Endodermal cell (in vitro differentiated cells): ENCODE measurements around the gene UHRF2. TPM values are rescaled to one million over a fixed set of nuclear protein-coding genes. Genes with fewer than 3 reads are reported as not detected.
"Not testable (repeated sequence)": the region's sequence is repeated elsewhere in the genome, so short reads cannot be mapped to it uniquely, and the experiment has no call there.

Source experiments
- DNase-seq: peaks from one replicate; pipeline ENCODE4 v3.0.0-alpha.2; 2017
- H3K27ac ChIP-seq: 2 replicates; pipeline ENCODE4 v1.5.1; 2013; ENCODE audit warnings: mild to moderate bottlenecking, low read depth, low read length, moderate library complexity
- H3K27me3 ChIP-seq: 2 replicates; pipeline ENCODE4 v1.6.1; 2013; ENCODE audit warnings: mild to moderate bottlenecking, low read length, moderate library complexity; ENCODE audit not compliant: insufficient read depth, control insufficient read depth, poor library complexity, severe bottlenecking
- H3K36me3 ChIP-seq: 2 replicates; pipeline ENCODE4 v1.7.0; 2013; ENCODE audit warnings: mild to moderate bottlenecking, low read length, moderate library complexity; ENCODE audit not compliant: control insufficient read depth, insufficient read depth
- H3K4me1 ChIP-seq: one replicate; pipeline ENCODE4 v1.7.0; 2013; ENCODE audit warnings: low read length; ENCODE audit not compliant: control insufficient read depth, insufficient read depth
- H3K4me3 ChIP-seq: 2 replicates; pipeline ENCODE4 v1.5.1; 2013; ENCODE audit warnings: mild to moderate bottlenecking, low read length, moderate library complexity
- H3K9ac ChIP-seq: 2 replicates; pipeline ENCODE4 v1.6.1; 2013; ENCODE audit warnings: mild to moderate bottlenecking, low read length, moderate library complexity; ENCODE audit not compliant: poor library complexity, severe bottlenecking; ENCODE audit errors: extremely low read depth
- H3K9me3 ChIP-seq: 2 replicates; pipeline ENCODE4 v1.6.1; 2013; ENCODE audit warnings: mild to moderate bottlenecking, low read length, moderate library complexity; ENCODE audit not compliant: control insufficient read depth
- H3K27ac Mint-ChIP-seq: 2 replicates; pipeline ENCODE4 v1.8.0; 2020; ENCODE audit warnings: mixed read lengths
- H3K27me3 Mint-ChIP-seq: 2 replicates; pipeline ENCODE4 v1.8.0; 2021; ENCODE audit warnings: mild to moderate bottlenecking, mixed read lengths; ENCODE audit not compliant: insufficient read depth
- H3K36me3 Mint-ChIP-seq: 2 replicates; pipeline ENCODE4 v1.8.0; 2020; ENCODE audit warnings: low read depth, mixed read lengths
- H3K4me1 Mint-ChIP-seq: 2 replicates; pipeline ENCODE4 v1.8.0; 2020; ENCODE audit warnings: mixed read lengths
- H3K4me3 Mint-ChIP-seq: 2 replicates; pipeline ENCODE4 v1.8.0; 2020; ENCODE audit warnings: mild to moderate bottlenecking, moderate library complexity, mixed read lengths
- H3K9me3 Mint-ChIP-seq: 2 replicates; pipeline ENCODE4 v1.8.0; 2020; ENCODE audit warnings: mild to moderate bottlenecking, mixed read lengths
- CTCF ChIP-seq: fragments of 200-600 bp; sonication (generic); conservative IDR thresholded peaks from 2 replicates; pipeline ENCODE4 v1.5.0; 2021; ENCODE audit warnings: antibody characterized with exemption, mild to moderate bottlenecking
- WGBS, 2 experiments: methylation state at CpG; one replicate each; pipeline versions ENCODE4 v1.1.5 to v1.1.7; 2013; ENCODE audit warnings: missing lambda C conversion rate in 2 of 2, mixed read lengths in 1 of 2; ENCODE audit not compliant: insufficient coverage in 1 of 2, insufficient read length in 1 of 2; 5-methylcytosine and 5-hydroxymethylcytosine counted together
- total RNA-seq, 2 donors: library from RNA; stranded (reverse); fragmentation: NEBNext Ultra II Directional in 1 of 2; extraction: Animal tissue kit (Norgen Biotek cat#: 25700) in 1 of 2; gene quantifications; 2 replicates in 1 of 2; 3 replicates in 1 of 2; pipeline ENCODE4 v1.2.1, GENCODE V29; 2021

UHRF2 gene
- total RNA-seq, 2 donors from 2014 or later = 69.4 to 83.2 TPM

DNA sequence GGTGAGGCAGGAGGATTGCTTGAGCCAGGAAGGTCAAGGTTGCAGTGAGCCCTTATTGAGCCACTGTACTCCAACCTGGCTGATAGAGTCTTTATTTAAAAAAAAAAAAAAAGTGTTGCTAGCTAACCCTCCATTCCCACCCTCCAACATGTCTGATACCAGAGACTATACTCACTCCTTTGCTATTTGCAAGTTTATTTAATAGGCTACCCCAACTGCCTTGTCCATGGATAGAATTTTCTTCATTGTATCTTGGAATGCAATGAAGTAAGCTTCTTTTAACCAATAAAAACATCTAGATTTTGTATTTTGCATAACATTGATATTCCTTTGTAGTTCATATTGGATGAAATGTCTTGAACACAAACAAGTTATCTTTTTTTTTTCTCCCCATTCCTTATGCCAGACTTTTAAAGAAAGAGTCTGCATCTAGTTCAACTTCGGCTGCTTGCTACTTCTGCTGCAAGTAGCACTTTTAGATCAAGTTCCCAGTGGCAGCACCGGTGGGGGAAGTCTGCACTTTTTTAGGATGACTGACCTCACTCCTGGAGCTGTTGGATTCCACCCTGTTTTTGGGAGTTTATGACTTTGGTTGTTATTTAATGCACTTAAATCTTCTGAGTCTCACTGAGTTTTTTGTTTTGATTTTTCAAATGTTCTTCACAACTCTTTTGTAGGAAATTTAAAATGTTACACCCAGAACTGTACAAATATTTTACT is 112.5 kb downstream of the UHRF2 start:
- no peaks in the 10 kb centered on the region for H3K9me3 ChIP-seq
- peaks cover 21% of the 10 kb centered on the region for H3K36me3 Mint-ChIP-seq
- H3K36me3 ChIP-seq = no peaks in the 10 kb centered on the region
- no peak overlapping the region for H3K4me3 ChIP-seq
- no peak overlapping the region for H3K4me3 Mint-ChIP-seq
- no peak overlapping the region for H3K27ac ChIP-seq
- H3K4me1 ChIP-seq = no peaks in the 10 kb centered on the region
- no peaks in the 10 kb centered on the region for H3K4me1 Mint-ChIP-seq
- peak overlapping the region; percentile 57 for H3K27ac Mint-ChIP-seq
- DNase-seq = no peak
- H3K27me3 Mint-ChIP-seq = no peaks in the 10 kb centered on the region
- WGBS, 2 experiments = 93% methylated on average over 2 of the region's 2 CpGs; no CpG with 5 or more reads in 1 of the 2 experiments
- H3K9ac ChIP-seq = no peak overlapping the region
- H3K9me3 Mint-ChIP-seq = peaks cover 10% of the 10 kb centered on the region
- no peaks in the 10 kb centered on the region for H3K27me3 ChIP-seq
- TF ChIP-seq CTCF = no peak

DNA sequence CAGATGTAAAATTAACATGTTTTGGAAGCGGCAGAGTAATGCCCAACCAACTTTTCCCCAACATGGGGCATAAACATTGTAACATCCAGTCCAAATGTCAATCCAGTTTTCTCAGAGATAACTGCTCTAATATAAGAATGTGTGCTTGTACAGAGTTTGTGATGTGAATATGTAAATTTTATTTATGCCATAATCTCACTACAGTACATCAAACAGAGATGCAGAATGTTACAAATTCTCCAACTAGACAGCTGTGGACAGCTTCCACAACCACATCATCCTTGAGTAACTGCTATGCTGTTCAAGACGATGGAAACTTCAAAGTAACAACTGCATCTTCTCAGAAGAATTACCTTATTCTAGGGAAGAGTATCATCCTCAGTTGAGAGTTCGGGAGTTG is 122.6 kb downstream of the UHRF2 start:
- 100% methylated on average over 3 of the region's 3 CpGs for WGBS, 2 experiments
- Mint-ChIP-seq H3K4me1 (peaks cover 5% of the 10 kb centered on the region), H3K9me3 (no peaks in the 10 kb centered on the region), H3K4me3 (no peak overlapping the region), H3K27ac (no peak overlapping the region), H3K27me3 (no peaks in the 10 kb centered on the region), H3K36me3 (peaks cover 18% of the 10 kb centered on the region)
- H3K27me3 ChIP-seq = no peaks in the 10 kb centered on the region
- H3K36me3 ChIP-seq = no peaks in the 10 kb centered on the region
- H3K9ac ChIP-seq = no peak overlapping the region
- no peak for TF ChIP-seq CTCF
- H3K27ac ChIP-seq = no peak overlapping the region
- no peaks in the 10 kb centered on the region for H3K9me3 ChIP-seq
- DNase-seq = no peak
- H3K4me3 ChIP-seq = no peak overlapping the region
- no peaks in the 10 kb centered on the region for H3K4me1 ChIP-seq

GRCh38 chr9:6538666-6539071 is 125.7 kb downstream of the UHRF2 start:
- no peak overlapping the region for H3K27ac ChIP-seq
- no peak overlapping the region for H3K27ac Mint-ChIP-seq
- no peaks in the 10 kb centered on the region for H3K4me1 ChIP-seq
- no peak overlapping the region for H3K4me3 ChIP-seq
- peak; percentile 74 for DNase-seq
- H3K9ac ChIP-seq = no peak overlapping the region
- H3K36me3 ChIP-seq = no peaks in the 10 kb centered on the region
- H3K9me3 Mint-ChIP-seq = no peaks in the 10 kb centered on the region
- no peak for TF ChIP-seq CTCF
- no peaks in the 10 kb centered on the region for H3K9me3 ChIP-seq
- H3K4me3 Mint-ChIP-seq = no peak overlapping the region
- H3K36me3 Mint-ChIP-seq = peaks cover 5% of the 10 kb centered on the region
- peaks cover 9% of the 10 kb centered on the region for H3K4me1 Mint-ChIP-seq
- no peaks in the 10 kb centered on the region for H3K27me3 Mint-ChIP-seq
- 85 to 96% methylated on average over 3 of the region's 3 CpGs for WGBS, 2 experiments
- no peaks in the 10 kb centered on the region for H3K27me3 ChIP-seq

DNA sequence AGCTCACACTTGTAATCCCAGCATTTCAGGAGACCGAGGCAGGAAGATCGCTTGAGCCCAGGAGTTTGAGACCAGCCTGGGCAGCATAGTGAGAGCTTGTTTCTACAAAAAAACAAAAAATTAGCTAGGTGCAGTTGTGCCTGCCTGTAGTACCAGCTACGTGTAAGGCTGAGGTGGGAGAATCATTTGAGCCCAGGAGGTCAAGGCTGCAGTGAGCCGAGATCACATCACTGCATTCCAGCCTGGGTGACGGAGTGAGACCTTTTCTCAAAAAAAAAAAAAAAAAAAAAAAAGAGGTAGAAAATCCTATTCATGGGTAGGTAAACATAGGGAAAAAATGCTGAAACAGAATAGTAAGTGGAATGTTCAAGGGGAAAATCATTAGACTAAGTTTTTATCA is 129.6 kb downstream of the UHRF2 start:
- not testable (repeated sequence) for H3K4me3 Mint-ChIP-seq, H3K9me3 Mint-ChIP-seq, H3K4me3 ChIP-seq, DNase-seq, H3K27ac Mint-ChIP-seq, H3K27ac ChIP-seq, H3K9me3 ChIP-seq, H3K27me3 Mint-ChIP-seq, H3K27me3 ChIP-seq, H3K4me1 ChIP-seq, H3K4me1 Mint-ChIP-seq, H3K36me3 ChIP-seq, H3K9ac ChIP-seq, H3K36me3 Mint-ChIP-seq
- 97 to 100% methylated on average over 4 to 5 of the region's 5 CpGs for WGBS, 2 experiments
